Transverse colon (tissue), 4 donors: ENCODE data around the gene OR2B6.
"Not testable (repeated sequence)": the region's sequence is repeated elsewhere in the genome, so short reads cannot be mapped to it uniquely, and the experiment has no call there.

Experiments
- CTCF ChIP-seq, 5 experiments: fragments of 200-600 bp in 3 of 5; fragments of 450-650 bp in 2 of 5; sonication (generic) in 3 of 5; IDR thresholded peaks; 1 replicate in 2 of 5; 2 replicates in 3 of 5; pipeline ENCODE4 v1.5.1; 2016 to 2017; ENCODE audit warnings: antibody characterized with exemption in 5 of 5, inconsistent platforms in 3 of 5, mild to moderate bottlenecking in 2 of 5, moderate library complexity in 1 of 5
- POLR2A ChIP-seq: fragments of 450-650 bp; IDR thresholded peaks from one replicate; pipeline ENCODE4 v1.6.1; 2016; ENCODE audit warnings: antibody characterized with exemption, mild to moderate bottlenecking, moderate library complexity
- POLR2AphosphoS5 ChIP-seq, 3 donors: sonication (generic); formaldehyde crosslinking; IDR thresholded peaks; one replicate each; pipeline ENCODE4 v1.6.1; 2016; ENCODE audit warnings: antibody characterized with exemption in 3 of 3

- not testable (repeated sequence) for TF ChIP-seq CTCF (IDR thresholded peaks at IDR 0.05); POLR2AphosphoS5 (IDR thresholded peaks at IDR 0.05); POLR2A
These were observed 14.0 kb upstream of the OR2B6 start for GRCh38 chr6:27943072-27943471.
